HUES64 (cell line): ENCODE results near the gene TDRD12.
"Not testable (repeated sequence)": the region's sequence is repeated elsewhere in the genome, so short reads cannot be mapped to it uniquely, and the experiment has no call there.

Experiments
- H3K27ac ChIP-seq: 2 replicates; pipeline ENCODE4 v1.7.0; 2013; ENCODE audit warnings: low read depth, low read length, inconsistent platforms
- H3K27me3 ChIP-seq: 2 replicates; pipeline ENCODE4 v1.6.1; 2013; ENCODE audit warnings: mild to moderate bottlenecking, low read length; ENCODE audit not compliant: insufficient read depth
- H3K36me3 ChIP-seq: 2 replicates; pipeline ENCODE4 v1.6.1; 2013; ENCODE audit warnings: mild to moderate bottlenecking, low read length; ENCODE audit not compliant: insufficient read depth
- H3K4me1 ChIP-seq: 2 replicates; pipeline ENCODE4 v1.6.1; 2013; ENCODE audit warnings: mild to moderate bottlenecking, low read length, moderate library complexity; ENCODE audit not compliant: insufficient read depth
- H3K4me3 ChIP-seq: 2 replicates; pipeline ENCODE4 v1.5.1; 2013; ENCODE audit warnings: mild to moderate bottlenecking, low read length, moderate library complexity
- H3K9ac ChIP-seq: 2 replicates; pipeline ENCODE4 v1.6.1; 2013; ENCODE audit warnings: mild to moderate bottlenecking, low read depth, low read length
- H3K9me3 ChIP-seq: 2 replicates; pipeline ENCODE4 v1.6.1; 2013; ENCODE audit warnings: low read depth, low read length; ENCODE audit not compliant: insufficient read depth
- WGBS: fragments of 150-250, 120-280 bp; methylation state at CpG from one replicate; pipeline ENCODE4 v1.1.7; 2013; ENCODE audit warnings: missing lambda C conversion rate; 5-methylcytosine and 5-hydroxymethylcytosine counted together

TDRD12 gene

GRCh38 chr19:32843716-32844245 lies 124.2 kb downstream of the TDRD12 start:
- Histone ChIP-seq H3K27ac (no peak overlapping the region), H3K27me3 (no peaks in the 10 kb centered on the region), H3K36me3 (no peaks in the 10 kb centered on the region), H3K4me3 (no peak overlapping the region), H3K4me1 (no peaks in the 10 kb centered on the region), H3K9ac (no peak overlapping the region), H3K9me3 (peaks cover 8% of the 10 kb centered on the region; the same call in 1 of the 2 replicates)
- WGBS: 94% methylated on average over 19 of the region's 19 CpGs

DNA sequence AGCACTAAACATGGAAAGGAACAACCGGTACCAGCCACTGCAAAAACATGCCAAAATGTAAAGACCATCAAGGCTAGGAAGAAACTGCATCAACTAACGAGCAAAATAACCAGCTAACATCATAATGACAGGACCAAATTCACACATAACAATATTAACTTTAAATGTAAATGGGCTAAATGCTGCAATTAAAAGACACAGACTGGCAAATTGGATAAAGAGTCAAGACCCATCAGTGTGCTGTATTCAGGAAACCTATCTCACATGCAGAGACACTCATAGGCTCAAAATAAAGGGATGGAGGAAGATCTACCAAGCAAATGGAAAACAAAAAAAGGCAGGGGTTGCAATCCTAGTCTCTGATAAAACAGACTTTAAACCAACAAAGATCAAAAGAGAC lies 128.5 kb downstream of the TDRD12 start:
- H3K9me3 ChIP-seq, H3K4me1 ChIP-seq, H3K27ac ChIP-seq, H3K4me3 ChIP-seq, H3K9ac ChIP-seq, H3K27me3 ChIP-seq, H3K36me3 ChIP-seq: not testable (repeated sequence)
- no CpG with 5 or more reads among the region's 2 CpGs for WGBS

DNA sequence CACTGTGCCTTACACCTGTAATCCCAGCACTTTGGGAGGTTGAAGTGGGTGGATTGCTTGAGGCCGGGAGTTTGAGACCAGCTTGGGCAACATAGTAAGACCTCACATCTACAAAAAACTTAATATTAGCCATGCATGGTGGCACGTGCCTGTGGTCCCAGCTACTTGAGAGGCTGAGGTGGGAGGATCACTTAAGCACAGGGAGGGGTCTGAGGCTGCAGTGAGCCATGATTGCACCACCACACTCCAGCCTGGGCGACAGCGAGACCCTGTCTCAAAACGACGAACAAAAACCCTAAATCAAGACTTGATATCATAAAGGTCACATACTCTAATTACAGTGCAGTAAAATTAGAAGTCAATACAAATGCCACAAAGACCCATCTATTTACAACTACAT lies 132.6 kb downstream of the TDRD12 start:
- H3K27me3 ChIP-seq: no peaks in the 10 kb centered on the region
- no peak overlapping the region for H3K9ac ChIP-seq
- 88% methylated on average over 5 of the region's 6 CpGs for WGBS
- H3K27ac ChIP-seq: no peak overlapping the region
- H3K9me3 ChIP-seq: no peaks in the 10 kb centered on the region
- no peak overlapping the region for H3K4me3 ChIP-seq
- H3K36me3 ChIP-seq: no peaks in the 10 kb centered on the region
- H3K4me1 ChIP-seq: no peaks in the 10 kb centered on the region

DNA sequence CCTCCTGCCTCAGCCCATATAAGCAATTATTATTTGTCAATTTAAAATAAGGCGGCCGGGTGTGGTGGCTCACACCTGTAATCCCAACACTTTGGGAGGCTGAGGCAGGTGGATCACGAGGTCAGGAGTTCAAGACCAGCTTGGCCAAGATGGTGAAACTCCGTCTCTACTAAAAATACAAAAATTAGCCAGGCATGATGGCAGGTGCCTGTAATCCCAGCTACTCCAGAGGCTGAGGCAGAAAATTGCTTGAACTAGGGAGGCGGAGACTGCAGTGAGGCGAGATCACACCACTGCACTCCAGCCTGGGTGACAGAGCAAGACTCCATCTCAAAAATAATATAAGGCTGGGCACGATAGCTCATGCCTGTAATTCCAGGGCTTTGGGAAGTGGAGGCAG lies 137.3 kb downstream of the TDRD12 start:
- not testable (repeated sequence) for H3K27ac ChIP-seq

DNA sequence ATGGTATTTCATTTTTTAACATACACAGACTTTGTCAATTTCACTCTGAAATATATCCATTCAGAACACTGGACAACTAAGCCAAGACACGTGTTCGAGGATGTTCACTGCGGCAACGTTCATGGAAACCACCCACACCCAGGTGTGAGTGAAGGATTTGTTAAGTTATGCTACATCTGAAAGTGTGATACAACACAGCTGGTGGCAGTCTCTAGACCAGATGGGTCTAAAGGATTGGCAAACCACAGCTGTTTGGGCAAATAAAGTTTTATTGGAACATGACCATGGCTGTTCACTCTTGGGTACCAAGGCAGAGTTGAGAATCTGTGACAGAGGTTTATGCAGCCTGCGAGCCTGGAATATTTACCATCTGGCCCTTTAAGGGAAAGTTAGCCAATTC lies 138.0 kb downstream of the TDRD12 start:
- no peaks in the 10 kb centered on the region for H3K27me3 ChIP-seq
- H3K9ac ChIP-seq: no peak overlapping the region
- H3K4me1 ChIP-seq: no peaks in the 10 kb centered on the region
- H3K27ac ChIP-seq: no peak overlapping the region
- no peaks in the 10 kb centered on the region for H3K9me3 ChIP-seq
- 91% methylated on average over 5 of the region's 5 CpGs for WGBS
- no peaks in the 10 kb centered on the region for H3K36me3 ChIP-seq
- no peak overlapping the region for H3K4me3 ChIP-seq

More for the DNA sequence above, 137.3 kb downstream of the TDRD12 start:
- H3K4me1 ChIP-seq, H3K27me3 ChIP-seq, H3K4me3 ChIP-seq, H3K36me3 ChIP-seq, H3K9me3 ChIP-seq, H3K9ac ChIP-seq: not testable (repeated sequence)
- WGBS: 94% methylated on average over 7 of the region's 7 CpGs

DNA sequence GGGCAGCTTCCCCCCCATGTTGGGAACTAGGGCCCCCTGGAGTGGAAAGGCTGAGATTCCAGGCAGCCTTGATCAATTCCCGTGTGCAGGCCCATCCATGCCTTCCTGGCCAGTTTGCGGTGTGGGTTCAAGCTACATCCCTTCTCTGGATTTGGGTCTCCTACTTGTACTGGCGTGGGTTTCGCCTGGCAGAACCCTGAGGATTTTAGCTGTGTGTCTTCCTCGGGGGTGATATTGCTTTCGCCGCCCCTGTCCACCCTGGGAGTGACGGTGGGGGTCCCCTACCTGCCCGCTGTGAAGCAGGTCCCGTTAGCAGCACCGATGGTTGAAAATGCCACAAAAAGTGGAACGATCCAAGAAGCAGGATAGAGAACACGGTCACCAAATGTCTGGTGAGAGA lies 138.6 kb downstream of the TDRD12 start:
- Histone ChIP-seq H3K4me1 (no peaks in the 10 kb centered on the region), H3K27me3 (no peaks in the 10 kb centered on the region), H3K27ac (no peak overlapping the region), H3K36me3 (no peaks in the 10 kb centered on the region), H3K9ac (no peak overlapping the region), H3K9me3 (no peaks in the 10 kb centered on the region), H3K4me3 (no peak overlapping the region)
- 92% methylated on average over 13 of the region's 13 CpGs for WGBS

- Histone ChIP-seq H3K27me3 (no peaks in the 10 kb centered on the region), H3K27ac (no peak overlapping the region), H3K9me3 (no peaks in the 10 kb centered on the region), H3K4me1 (no peaks in the 10 kb centered on the region), H3K4me3 (no peak overlapping the region), H3K9ac (no peak overlapping the region), H3K36me3 (no peaks in the 10 kb centered on the region)
- 95% methylated on average over 8 of the region's 10 CpGs for WGBS
Measured at GRCh38 chr19:32858559-32858958, 139.0 kb downstream of the TDRD12 start.

DNA sequence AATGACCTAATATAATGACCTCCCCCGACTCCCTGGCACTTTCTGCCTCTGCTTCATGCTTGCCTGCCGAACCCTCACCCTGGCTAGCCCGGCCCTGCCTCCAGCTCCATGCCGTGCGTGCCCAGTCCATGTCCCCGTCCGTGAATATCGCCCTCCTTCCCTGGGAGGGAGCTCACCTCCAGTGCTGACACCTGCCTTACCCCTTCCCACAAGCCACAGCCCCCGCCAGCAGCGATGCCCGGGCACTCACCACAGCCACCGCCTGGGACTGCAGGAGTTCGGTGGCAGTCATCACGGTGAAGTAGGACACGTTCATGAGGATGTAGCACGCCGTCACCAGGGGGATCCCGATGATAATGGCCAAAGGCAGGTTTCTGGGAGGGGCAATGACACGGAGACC lies 140.0 kb downstream of the TDRD12 start:
- WGBS: 94% methylated on average over 19 of the region's 19 CpGs
- H3K36me3 ChIP-seq: no peaks in the 10 kb centered on the region
- H3K9ac ChIP-seq: no peak overlapping the region
- no peak overlapping the region for H3K27ac ChIP-seq
- no peaks in the 10 kb centered on the region for H3K9me3 ChIP-seq
- H3K4me3 ChIP-seq: no peak overlapping the region
- H3K4me1 ChIP-seq: no peaks in the 10 kb centered on the region
- no peaks in the 10 kb centered on the region for H3K27me3 ChIP-seq

GRCh38 chr19:32861596-32861995 lies 142.0 kb downstream of the TDRD12 start:
- no peak overlapping the region for H3K4me3 ChIP-seq
- WGBS: 95% methylated on average over 3 of the region's 3 CpGs
- no peaks in the 10 kb centered on the region for H3K9me3 ChIP-seq
- H3K36me3 ChIP-seq: no peaks in the 10 kb centered on the region
- no peak overlapping the region for H3K9ac ChIP-seq
- H3K27me3 ChIP-seq: no peaks in the 10 kb centered on the region
- no peaks in the 10 kb centered on the region for H3K4me1 ChIP-seq
- H3K27ac ChIP-seq: no peak overlapping the region

DNA sequence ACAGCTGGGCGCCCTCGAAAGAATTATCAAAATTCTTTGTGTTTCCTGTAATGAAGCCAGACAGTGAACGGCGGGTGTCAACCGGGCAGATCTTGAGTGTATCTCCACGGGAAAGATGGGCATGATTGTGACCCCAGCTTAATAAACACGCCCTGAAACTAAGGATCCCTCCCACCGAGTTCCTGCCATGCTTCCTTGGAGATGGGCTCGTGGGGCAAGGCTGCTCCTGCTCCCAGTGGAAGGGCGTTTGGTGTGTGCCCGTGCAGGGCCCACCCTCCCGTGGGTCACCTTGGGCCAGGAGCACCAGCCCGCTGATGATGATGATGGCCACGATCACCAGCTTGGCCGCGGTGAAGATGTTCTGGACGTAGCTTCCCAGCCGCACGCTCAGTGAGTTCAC lies 142.6 kb downstream of the TDRD12 start:
- Histone ChIP-seq H3K9ac (no peak overlapping the region), H3K4me1 (no peaks in the 10 kb centered on the region), H3K4me3 (no peak overlapping the region), H3K27me3 (no peaks in the 10 kb centered on the region), H3K36me3 (no peaks in the 10 kb centered on the region), H3K9me3 (no peaks in the 10 kb centered on the region), H3K27ac (no peak overlapping the region)
- 95% methylated on average over 19 of the region's 19 CpGs for WGBS

DNA sequence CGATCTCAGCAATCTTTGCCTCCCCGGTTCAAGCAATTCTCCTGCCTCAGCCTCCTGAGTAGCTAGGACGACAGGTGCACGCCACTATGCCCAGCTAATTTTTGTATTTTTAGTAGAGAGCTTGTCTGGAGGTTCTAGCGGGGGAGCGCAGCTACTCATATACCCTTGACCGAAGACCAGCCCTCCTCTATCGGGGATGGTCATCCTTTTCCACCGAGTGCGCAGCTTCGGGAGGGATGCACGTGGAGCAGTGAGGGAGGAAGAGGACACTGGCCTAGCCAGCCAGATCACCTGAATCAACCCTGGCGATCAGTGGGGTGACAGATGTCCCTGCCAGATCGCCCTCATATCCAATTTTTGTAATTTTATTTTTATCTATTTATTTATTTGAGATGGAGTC lies 143.2 kb downstream of the TDRD12 start:
- Histone ChIP-seq H3K27me3 (no peaks in the 10 kb centered on the region), H3K9ac (no peak overlapping the region), H3K9me3 (no peaks in the 10 kb centered on the region), H3K36me3 (no peaks in the 10 kb centered on the region), H3K4me1 (no peaks in the 10 kb centered on the region), H3K4me3 (no peak overlapping the region), H3K27ac (no peak overlapping the region)
- WGBS: 97% methylated on average over 13 of the region's 14 CpGs

GRCh38 chr19:32863301-32863700 lies 143.7 kb downstream of the TDRD12 start:
- no peak overlapping the region for H3K4me3 ChIP-seq
- 93% methylated on average over 7 of the region's 8 CpGs for WGBS
- H3K27ac ChIP-seq: no peak overlapping the region
- no peaks in the 10 kb centered on the region for H3K4me1 ChIP-seq
- H3K36me3 ChIP-seq: no peaks in the 10 kb centered on the region
- no peak overlapping the region for H3K9ac ChIP-seq
- H3K9me3 ChIP-seq: no peaks in the 10 kb centered on the region
- H3K27me3 ChIP-seq: no peaks in the 10 kb centered on the region
